ENCODE results near the gene PFDN1. TPM values are rescaled to one million over a fixed set of nuclear protein-coding genes. Genes with fewer than 3 reads are reported as not detected.

Gene PFDN1
- total RNA-seq, 1 donor from 2014 or later: 173 TPM

- TF ChIP-seq CTCF (conservative IDR thresholded peaks at IDR 0.05; ENCODE audit: low read depth, low read length): no peak
- DNase-seq (ENCODE audit: low read depth): no peak
- no peak overlapping the region for H3K4me3 ChIP-seq (ENCODE audit: low read depth, low read length)
These were observed 5.6 kb downstream of the PFDN1 start for GRCh38 chr5:140297283-140297682.

GRCh38 chr5:140296289-140296688 lies 6.6 kb downstream of the PFDN1 start:
- no peak for TF ChIP-seq CTCF (conservative IDR thresholded peaks at IDR 0.05; ENCODE audit: low read depth, low read length)
- no peak overlapping the region for H3K4me3 ChIP-seq (ENCODE audit: low read depth, low read length)
- no peak for DNase-seq (ENCODE audit: low read depth)

- peak; percentile 79 for DNase-seq (ENCODE audit: low read depth)
- TF ChIP-seq CTCF (conservative IDR thresholded peaks at IDR 0.05; ENCODE audit: low read depth, low read length): no peak
- no peak overlapping the region for H3K4me3 ChIP-seq (ENCODE audit: low read depth, low read length)
These were observed 7.5 kb downstream of the PFDN1 start for GRCh38 chr5:140295414-140295813.

GRCh38 chr5:140294753-140295152 lies 8.1 kb downstream of the PFDN1 start:
- no peak for DNase-seq (ENCODE audit: low read depth)
- TF ChIP-seq CTCF (conservative IDR thresholded peaks at IDR 0.05; ENCODE audit: low read depth, low read length): no peak
- H3K4me3 ChIP-seq (ENCODE audit: low read depth, low read length): no peak overlapping the region

GRCh38 chr5:140293849-140294100 lies 9.1 kb downstream of the PFDN1 start:
- TF ChIP-seq CTCF (conservative IDR thresholded peaks at IDR 0.05; ENCODE audit: low read depth, low read length): no peak
- no peak for DNase-seq (ENCODE audit: low read depth)

GRCh38 chr5:140293091-140293848 lies 9.6 kb downstream of the PFDN1 start:
- no peak for DNase-seq (ENCODE audit: low read depth)
- H3K4me3 ChIP-seq (ENCODE audit: low read depth, low read length): no peak overlapping the region
- no peak for TF ChIP-seq CTCF (conservative IDR thresholded peaks at IDR 0.05; ENCODE audit: low read depth, low read length)

More at GRCh38 chr5:140293849-140294100, 9.1 kb downstream of the PFDN1 start:
- H3K4me3 ChIP-seq (ENCODE audit: low read depth, low read length): no peak overlapping the region

All from epithelial cell of proximal tubule (primary cell).